Measurements from ENCODE around the gene LPP.

DNA sequence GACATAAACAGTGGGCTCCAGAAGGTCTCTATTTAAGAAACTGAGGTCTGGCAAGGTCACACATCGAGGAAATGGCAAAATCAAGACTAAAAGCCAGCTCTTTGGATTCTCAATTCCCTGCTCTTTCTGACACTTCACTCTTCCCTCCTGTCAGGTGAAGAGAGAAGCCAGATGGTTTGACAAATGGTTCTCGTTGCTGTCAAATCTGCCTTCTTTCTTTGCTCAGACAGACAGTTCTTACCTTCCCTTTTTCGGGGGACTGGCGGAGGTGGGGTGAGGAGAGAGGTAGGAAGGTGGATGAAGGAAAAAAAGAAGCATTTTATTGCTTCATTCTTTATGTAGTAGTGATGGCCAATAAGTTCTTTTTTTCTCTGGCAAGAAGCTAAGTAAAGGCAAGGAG is 133.4 kb downstream of the LPP start:
- TF ChIP-seq, protein P1, sequence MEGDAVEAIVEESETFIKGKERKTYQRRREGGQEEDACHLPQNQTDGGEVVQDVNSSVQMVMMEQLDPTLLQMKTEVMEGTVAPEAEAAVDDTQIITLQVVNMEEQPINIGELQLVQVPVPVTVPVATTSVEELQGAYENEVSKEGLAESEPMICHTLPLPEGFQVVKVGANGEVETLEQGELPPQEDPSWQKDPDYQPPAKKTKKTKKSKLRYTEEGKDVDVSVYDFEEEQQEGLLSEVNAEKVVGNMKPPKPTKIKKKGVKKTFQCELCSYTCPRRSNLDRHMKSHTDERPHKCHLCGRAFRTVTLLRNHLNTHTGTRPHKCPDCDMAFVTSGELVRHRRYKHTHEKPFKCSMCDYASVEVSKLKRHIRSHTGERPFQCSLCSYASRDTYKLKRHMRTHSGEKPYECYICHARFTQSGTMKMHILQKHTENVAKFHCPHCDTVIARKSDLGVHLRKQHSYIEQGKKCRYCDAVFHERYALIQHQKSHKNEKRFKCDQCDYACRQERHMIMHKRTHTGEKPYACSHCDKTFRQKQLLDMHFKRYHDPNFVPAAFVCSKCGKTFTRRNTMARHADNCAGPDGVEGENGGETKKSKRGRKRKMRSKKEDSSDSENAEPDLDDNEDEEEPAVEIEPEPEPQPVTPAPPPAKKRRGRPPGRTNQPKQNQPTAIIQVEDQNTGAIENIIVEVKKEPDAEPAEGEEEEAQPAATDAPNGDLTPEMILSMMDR (IDR thresholded peaks at IDR 0.05), result no peak
- TF ChIP-seq POLR2A (IDR thresholded peaks at IDR 0.05), result no peak
- TF ChIP-seq EP300 (IDR thresholded peaks at IDR 0.05), result no peak
- no peak for TF ChIP-seq POLR2AphosphoS5 (IDR thresholded peaks at IDR 0.05)
